GM19397 (cell line): ENCODE data around the gene ALLC.

Experiments
- ATAC-seq: cut with Tn5 transposase; IDR thresholded peaks from one replicate; pipeline ENCODE4 v1.9.1; 2021; ENCODE audit warnings: mild to moderate bottlenecking, moderate library complexity; ENCODE audit not compliant: unreplicated experiment

Gene ALLC

GRCh38 chr2:3743951-3744555 lies 86.1 kb downstream of the ALLC start:
- ATAC-seq = no peak

GRCh38 chr2:3745920-3746319 lies 87.9 kb downstream of the ALLC start:
- no peak for ATAC-seq

GRCh38 chr2:3747032-3747654 lies 89.1 kb downstream of the ALLC start:
- ATAC-seq = no peak

GRCh38 chr2:3747826-3748225 lies 89.8 kb downstream of the ALLC start:
- ATAC-seq = no peak

GRCh38 chr2:3749201-3749600 lies 91.2 kb downstream of the ALLC start:
- no peak for ATAC-seq

- ATAC-seq = no peak
Observed at GRCh38 chr2:3751251-3751650, 93.3 kb downstream of the ALLC start.

- no peak for ATAC-seq
Observed at GRCh38 chr2:3751806-3752205, 93.8 kb downstream of the ALLC start.
